ENCODE measurements around the gene ZNF821.

- TF ChIP-seq CTCF (IDR thresholded peaks at IDR 0.05): no peak
- no peak for TF ChIP-seq POLR2A (IDR thresholded peaks at IDR 0.05)
- TF ChIP-seq POLR2AphosphoS5 (IDR thresholded peaks at IDR 0.05): no peak
These were observed 49.0 kb upstream of the ZNF821 start for GRCh38 chr16:71933017-71933416.

Measured in breast epithelium (tissue), 3 donors.